Peyer's patch (tissue), 4 donors: ENCODE measurements around the gene PIAS1. TPM values are rescaled to one million over a fixed set of nuclear protein-coding genes. Genes with fewer than 3 reads are reported as not detected.
"Not testable (repeated sequence)": the region's sequence is repeated elsewhere in the genome, so short reads cannot be mapped to it uniquely, and the experiment has no call there.

ENCODE experiments used
- DNase-seq, 3 donors: peaks; one replicate each; pipeline ENCODE4 v3.0.0-alpha.2; 2017 to 2019
- H3K27ac ChIP-seq, 4 donors: fragments of 200-600 bp; sonication (generic); one replicate each; pipeline ENCODE4 v1.5.1; 2016 to 2019
- H3K27me3 ChIP-seq, 2 donors: fragments of 200-600 bp; sonication (generic); one replicate each; pipeline ENCODE4 v1.5.1; 2019
- H3K36me3 ChIP-seq, 3 donors: fragments of 200-600 bp; sonication (generic); one replicate each; pipeline ENCODE4 v1.5.1; 2016 to 2019
- H3K4me1 ChIP-seq, 4 donors: fragments of 200-600 bp; sonication (generic); one replicate each; pipeline ENCODE4 v1.5.1; 2016 to 2019
- H3K4me3 ChIP-seq, 4 donors: fragments of 200-600 bp; sonication (generic); 1 replicate in 3 of 4; 2 replicates in 1 of 4; pipeline ENCODE4 v1.5.1; 2016 to 2019; ENCODE audit warnings: mild to moderate bottlenecking in 1 of 4
- H3K9me3 ChIP-seq, 4 donors: fragments of 200-600 bp; sonication (generic); one replicate each; pipeline ENCODE4 v1.5.1; 2016 to 2019; ENCODE audit warnings: mild to moderate bottlenecking in 1 of 4
- POLR2A ChIP-seq, 2 donors: fragments of 450-650 bp; IDR thresholded peaks; one replicate each; pipeline ENCODE4 v1.5.1; 2017; ENCODE audit warnings: antibody characterized with exemption in 2 of 2, mild to moderate bottlenecking in 2 of 2, moderate library complexity in 2 of 2
- total RNA-seq, 4 donors: library from RNA; depleted of rRNA; stranded (reverse); fragments of >200 nt; gene quantifications; one replicate each; pipeline ENCODE4 v1.1.0, GENCODE V29; 2016
- TF ChIP-seq, protein P1 (sequence below), 6 experiments: fragments of 450-650 bp in 4 of 6; fragments of 200-600 bp in 2 of 6; sonication (generic) in 1 of 6; IDR thresholded peaks; one replicate each; pipeline ENCODE4 v1.5.1; 2017 to 2019; ENCODE audit warnings: antibody characterized with exemption in 6 of 6, mild to moderate bottlenecking in 3 of 6, moderate library complexity in 1 of 6

Gene PIAS1
- total RNA-seq, 4 donors from 2014 or later, result 71.1 to 95.7 (median 81.0) TPM

DNA sequence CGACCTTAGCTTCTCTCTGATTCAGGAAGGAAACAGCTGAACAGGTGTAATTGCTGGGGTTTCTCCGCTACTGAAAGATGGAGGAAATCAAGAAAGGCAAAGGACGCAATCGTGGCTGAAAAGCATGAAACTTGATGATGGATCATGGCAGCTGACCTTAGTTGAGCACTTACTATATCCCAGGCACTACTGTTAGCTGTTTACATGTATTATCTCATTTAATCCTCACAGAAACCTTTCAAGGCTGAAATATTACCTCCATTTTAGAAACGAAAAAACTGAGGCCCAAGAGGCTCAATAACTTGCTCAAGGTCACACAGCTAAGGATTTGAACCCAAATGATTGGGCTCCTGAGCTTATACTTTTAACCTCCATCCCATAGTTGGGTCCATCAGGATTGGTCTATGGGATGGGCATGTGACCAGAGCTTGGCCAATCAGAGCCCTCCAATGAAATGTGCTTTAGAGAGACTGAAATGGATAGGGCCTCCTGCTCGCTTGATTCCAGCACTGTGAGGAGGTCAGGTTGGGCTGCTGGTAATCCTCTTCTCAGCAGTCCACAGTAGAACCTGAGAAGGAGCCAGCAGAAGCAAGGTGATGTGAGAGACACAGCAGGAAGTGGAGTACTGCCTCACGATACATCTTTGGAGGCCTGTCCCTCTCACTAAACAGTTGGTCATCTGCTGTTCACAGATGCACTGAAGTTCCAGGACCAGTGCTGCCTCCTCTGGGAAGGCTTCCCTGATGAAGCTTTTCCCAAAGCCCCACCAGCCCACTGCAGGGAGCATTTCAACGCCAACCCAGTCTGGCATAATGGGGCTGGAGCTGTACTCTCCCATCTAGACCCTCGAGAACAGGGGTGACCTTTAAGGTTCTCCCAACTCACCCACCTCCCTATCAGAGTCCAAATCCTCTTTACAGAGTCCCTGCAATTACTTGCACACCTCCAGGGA is 165.0 kb downstream of the PIAS1 start:
- H3K4me1 ChIP-seq, result no peaks in the 10 kb centered on the region
- no peak overlapping the region for H3K4me3 ChIP-seq
- H3K36me3 ChIP-seq, result peaks cover 0 to 11% (median 0%) of the 10 kb centered on the region in 3 donors
- no peaks in the 10 kb centered on the region for H3K9me3 ChIP-seq
- H3K27me3 ChIP-seq, result no peaks in the 10 kb centered on the region
- TF ChIP-seq POLR2A (IDR thresholded peaks at IDR 0.05), result no peak
- TF ChIP-seq, protein P1, sequence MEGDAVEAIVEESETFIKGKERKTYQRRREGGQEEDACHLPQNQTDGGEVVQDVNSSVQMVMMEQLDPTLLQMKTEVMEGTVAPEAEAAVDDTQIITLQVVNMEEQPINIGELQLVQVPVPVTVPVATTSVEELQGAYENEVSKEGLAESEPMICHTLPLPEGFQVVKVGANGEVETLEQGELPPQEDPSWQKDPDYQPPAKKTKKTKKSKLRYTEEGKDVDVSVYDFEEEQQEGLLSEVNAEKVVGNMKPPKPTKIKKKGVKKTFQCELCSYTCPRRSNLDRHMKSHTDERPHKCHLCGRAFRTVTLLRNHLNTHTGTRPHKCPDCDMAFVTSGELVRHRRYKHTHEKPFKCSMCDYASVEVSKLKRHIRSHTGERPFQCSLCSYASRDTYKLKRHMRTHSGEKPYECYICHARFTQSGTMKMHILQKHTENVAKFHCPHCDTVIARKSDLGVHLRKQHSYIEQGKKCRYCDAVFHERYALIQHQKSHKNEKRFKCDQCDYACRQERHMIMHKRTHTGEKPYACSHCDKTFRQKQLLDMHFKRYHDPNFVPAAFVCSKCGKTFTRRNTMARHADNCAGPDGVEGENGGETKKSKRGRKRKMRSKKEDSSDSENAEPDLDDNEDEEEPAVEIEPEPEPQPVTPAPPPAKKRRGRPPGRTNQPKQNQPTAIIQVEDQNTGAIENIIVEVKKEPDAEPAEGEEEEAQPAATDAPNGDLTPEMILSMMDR (IDR thresholded peaks at IDR 0.05), result no peak
- no peak overlapping the region for H3K27ac ChIP-seq
- peak in 2 of 3 donors; percentile 15 to 18 for DNase-seq

DNA sequence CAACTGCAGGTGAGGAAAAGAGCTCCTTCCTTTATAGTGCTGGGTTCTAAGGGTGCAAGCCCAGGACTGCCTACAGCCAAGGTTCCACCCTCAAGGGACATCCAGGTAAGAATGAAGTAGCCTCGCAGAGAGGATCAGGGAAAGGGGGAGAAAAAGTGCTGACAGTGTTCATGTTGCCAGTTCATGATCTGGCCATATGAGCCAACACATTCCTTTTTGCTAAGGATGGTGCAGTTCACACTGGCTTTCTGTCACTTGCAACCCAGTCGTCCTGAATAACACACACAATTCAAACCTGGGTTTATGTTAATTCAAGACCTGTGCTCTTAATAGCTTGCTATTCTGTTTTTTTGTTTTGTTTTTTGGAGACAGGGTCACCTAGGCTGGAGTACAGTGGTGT is 166.4 kb downstream of the PIAS1 start:
- Histone ChIP-seq H3K4me1 (no peaks in the 10 kb centered on the region), H3K36me3 (peaks cover 0 to 11% (median 0%) of the 10 kb centered on the region in 3 donors), H3K4me3 (no peak overlapping the region), H3K27ac (no peak overlapping the region), H3K27me3 (no peaks in the 10 kb centered on the region), H3K9me3 (no peaks in the 10 kb centered on the region)
- DNase-seq, result no peak
- no peak for TF ChIP-seq POLR2A (IDR thresholded peaks at IDR 0.05)
- TF ChIP-seq, protein P1 (IDR thresholded peaks at IDR 0.05), result no peak

DNA sequence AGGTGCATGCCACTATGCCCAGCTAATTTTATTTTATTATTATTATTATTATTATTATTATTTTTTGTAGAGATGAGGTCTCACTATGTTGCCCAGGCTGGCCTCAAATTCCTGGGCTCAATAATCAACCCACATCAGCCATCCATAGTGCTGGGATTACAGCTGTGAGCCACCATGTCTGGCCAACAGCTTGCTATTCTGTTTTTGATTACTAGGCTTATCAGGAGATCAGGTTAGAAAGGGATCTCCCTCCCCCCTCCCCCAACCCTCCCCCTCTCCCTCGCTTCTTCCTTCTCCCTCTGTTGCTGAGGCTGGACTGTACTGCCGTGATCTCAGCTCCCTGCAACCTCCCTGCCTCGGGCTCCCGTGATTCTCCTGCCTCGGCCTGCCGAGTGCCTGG is 166.9 kb downstream of the PIAS1 start:
- no peaks in the 10 kb centered on the region for H3K27me3 ChIP-seq
- H3K4me1 ChIP-seq, result no peaks in the 10 kb centered on the region

DNA sequence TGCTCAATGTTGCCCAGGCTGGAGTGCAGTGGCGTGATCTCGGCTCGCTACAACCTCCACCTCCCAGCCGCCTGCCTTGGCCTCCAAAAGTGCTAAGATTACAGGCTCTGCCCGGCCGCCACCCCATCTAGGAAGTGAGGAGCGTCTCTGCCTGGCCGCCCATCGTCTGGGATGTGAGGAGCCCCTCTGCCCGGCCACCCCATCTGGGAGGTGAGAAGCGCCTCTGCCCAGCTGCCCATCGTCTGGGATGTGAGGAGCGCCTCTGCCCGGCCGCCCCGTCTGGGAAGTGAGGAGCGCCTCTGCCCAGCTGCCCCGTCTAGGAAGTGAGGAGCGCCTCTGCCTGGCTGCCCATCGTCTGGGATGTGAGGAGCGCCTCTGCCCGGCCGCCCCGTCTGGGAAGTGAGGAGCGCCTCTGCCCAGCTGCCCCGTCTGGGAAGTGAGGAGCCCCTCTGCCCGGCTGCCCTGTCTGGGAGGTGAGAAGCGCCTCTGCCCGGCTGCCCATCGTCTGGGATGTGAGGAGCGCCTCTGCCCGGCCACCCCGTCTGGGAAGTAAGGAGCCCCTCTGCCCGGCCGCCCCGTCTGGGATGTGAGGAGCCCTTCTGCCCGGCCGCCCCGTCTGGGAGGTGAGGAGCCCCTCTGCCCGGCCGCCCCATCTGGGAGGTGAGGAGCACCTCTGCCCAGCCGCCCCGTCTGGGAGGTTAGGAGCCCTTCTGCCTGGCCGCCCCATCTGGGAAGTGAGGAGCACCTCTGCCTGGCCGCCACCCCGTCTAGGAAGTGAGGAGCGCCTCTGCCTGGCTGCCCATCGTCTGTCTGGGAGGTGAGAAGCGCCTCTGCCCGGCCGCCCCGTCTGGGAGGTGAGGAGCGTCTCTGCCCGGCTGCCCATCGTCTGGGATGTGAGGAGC is 167.7 kb downstream of the PIAS1 start:
- peak in 2 of 3 donors; percentile 9 to 29 for DNase-seq
- not testable (repeated sequence) for H3K27ac ChIP-seq, H3K4me1 ChIP-seq, H3K4me3 ChIP-seq, H3K9me3 ChIP-seq, H3K27me3 ChIP-seq
- H3K36me3 ChIP-seq, result peaks cover 0 to 11% (median 0%) of the 10 kb centered on the region in 3 donors

More for the DNA sequence above, 166.9 kb downstream of the PIAS1 start:
- DNase-seq, result peak in 1 of 3 donors; percentile 15
- H3K27ac ChIP-seq, result no peak overlapping the region
- TF ChIP-seq, protein P1 (IDR thresholded peaks at IDR 0.05), result no peak
- TF ChIP-seq POLR2A (IDR thresholded peaks at IDR 0.05), result no peak
- H3K4me3 ChIP-seq, result no peak overlapping the region
- peaks cover 0 to 11% (median 0%) of the 10 kb centered on the region in 3 donors for H3K36me3 ChIP-seq
- H3K9me3 ChIP-seq, result no peaks in the 10 kb centered on the region

DNA sequence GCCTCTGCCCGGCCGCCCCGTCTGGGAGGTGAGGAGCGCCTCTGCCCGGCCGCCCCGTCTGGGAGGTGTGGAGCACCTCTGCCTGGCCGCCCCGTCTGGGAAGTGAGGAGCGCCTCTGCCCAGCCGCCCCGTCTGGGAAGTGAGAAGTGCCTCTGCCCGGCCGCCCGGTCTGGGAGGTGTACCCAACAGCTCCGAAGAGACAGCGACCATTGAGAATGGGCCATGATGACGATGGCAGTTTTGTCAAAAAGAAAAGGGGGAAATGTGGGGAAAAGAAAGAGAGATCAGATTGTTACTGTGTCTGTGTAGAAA is 168.3 kb downstream of the PIAS1 start:
- not testable (repeated sequence) for H3K4me3 ChIP-seq, H3K27ac ChIP-seq, H3K9me3 ChIP-seq, H3K4me1 ChIP-seq, H3K27me3 ChIP-seq, H3K36me3 ChIP-seq
- DNase-seq, result peak in 1 of 3 donors; percentile 17

DNA sequence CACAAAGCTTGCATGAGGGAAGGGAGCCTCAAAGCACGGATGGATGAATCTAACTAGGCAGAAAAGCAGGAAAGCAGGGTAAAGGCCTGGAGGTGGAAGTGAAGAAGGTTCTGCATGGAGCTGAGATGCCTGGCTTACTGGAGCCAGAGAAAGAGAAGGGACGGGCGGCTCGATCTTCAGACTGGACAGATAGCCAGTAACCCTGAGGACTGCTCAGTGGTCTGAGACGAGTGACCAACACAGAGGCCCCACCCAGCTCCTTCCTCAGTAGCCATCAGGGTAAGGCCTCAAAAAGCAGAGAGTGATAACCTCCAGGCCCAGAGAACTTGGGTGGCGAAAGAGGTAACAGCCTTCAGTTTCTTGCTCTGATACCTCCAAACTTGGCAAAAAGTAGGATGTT is 169.1 kb downstream of the PIAS1 start:
- no peaks in the 10 kb centered on the region for H3K9me3 ChIP-seq
- peaks cover 0 to 8% (median under 1%) of the 10 kb centered on the region in 4 donors for H3K4me1 ChIP-seq
- no peak overlapping the region for H3K27ac ChIP-seq
- peaks cover 0 to 5% (median 0%) of the 10 kb centered on the region in 3 donors for H3K36me3 ChIP-seq
- no peaks in the 10 kb centered on the region for H3K27me3 ChIP-seq
- no peak overlapping the region for H3K4me3 ChIP-seq
- DNase-seq, result peak in 1 of 3 donors; percentile 11
- TF ChIP-seq, protein P1 (IDR thresholded peaks at IDR 0.05), result no peak
- no peak for TF ChIP-seq POLR2A (IDR thresholded peaks at IDR 0.05)
